HG03342 (cell line): Measurements from ENCODE around the gene STAB1.

ENCODE experiments used
- ATAC-seq: cut with Tn5 transposase; IDR thresholded peaks from one replicate; pipeline ENCODE4 v1.9.1; 2021; ENCODE audit warnings: mild to moderate bottlenecking, moderate library complexity; ENCODE audit not compliant: unreplicated experiment

STAB1 gene

DNA sequence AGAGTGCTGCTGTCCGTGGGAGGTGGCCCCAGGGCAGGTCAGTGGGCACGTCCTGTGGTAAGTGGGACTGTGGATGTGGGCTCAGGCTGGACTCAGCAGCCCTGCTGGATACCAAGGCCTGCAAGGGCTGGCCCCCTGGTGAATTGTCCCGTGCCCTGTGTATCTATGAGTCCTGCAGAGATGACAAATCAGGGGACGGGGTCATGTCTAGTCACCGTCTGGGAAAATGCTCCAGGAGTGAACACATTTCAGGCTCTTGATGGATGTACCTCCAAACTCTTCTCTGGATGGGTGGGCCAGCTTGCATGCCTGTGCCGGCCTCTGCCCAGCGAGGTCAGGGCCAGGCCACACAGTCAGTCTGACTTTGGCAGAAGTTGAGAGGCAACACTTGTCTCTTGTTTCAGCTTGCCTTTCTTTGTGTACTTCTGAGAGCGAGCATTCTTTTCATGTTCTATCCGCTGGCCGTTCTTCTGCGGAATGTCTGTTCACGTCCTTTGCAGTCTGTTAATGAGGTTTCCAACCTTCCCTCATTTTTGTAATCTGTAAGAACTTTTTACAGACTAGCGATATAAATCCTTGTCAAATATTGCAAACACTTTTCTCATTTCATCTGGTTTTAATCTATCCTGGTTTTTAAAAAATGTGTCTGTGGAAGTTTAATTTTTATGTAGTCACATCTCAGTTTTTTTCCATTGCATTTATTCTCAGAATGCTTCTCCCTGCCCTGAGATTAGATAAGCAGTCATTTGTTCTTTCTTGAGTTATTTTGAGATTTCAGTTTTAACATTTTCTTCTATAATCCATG lies 11.4 kb upstream of the STAB1 start:
- ATAC-seq: no peak

GRCh38 chr3:52484680-52485461 lies 10.3 kb upstream of the STAB1 start:
- no peak for ATAC-seq

GRCh38 chr3:52487050-52487787 lies 7.9 kb upstream of the STAB1 start:
- no peak for ATAC-seq

GRCh38 chr3:52487788-52488691 lies 7.1 kb upstream of the STAB1 start:
- ATAC-seq: no peak

GRCh38 chr3:52488746-52489145 lies 6.4 kb upstream of the STAB1 start:
- no peak for ATAC-seq

GRCh38 chr3:52489453-52489852 lies 5.7 kb upstream of the STAB1 start:
- no peak for ATAC-seq

DNA sequence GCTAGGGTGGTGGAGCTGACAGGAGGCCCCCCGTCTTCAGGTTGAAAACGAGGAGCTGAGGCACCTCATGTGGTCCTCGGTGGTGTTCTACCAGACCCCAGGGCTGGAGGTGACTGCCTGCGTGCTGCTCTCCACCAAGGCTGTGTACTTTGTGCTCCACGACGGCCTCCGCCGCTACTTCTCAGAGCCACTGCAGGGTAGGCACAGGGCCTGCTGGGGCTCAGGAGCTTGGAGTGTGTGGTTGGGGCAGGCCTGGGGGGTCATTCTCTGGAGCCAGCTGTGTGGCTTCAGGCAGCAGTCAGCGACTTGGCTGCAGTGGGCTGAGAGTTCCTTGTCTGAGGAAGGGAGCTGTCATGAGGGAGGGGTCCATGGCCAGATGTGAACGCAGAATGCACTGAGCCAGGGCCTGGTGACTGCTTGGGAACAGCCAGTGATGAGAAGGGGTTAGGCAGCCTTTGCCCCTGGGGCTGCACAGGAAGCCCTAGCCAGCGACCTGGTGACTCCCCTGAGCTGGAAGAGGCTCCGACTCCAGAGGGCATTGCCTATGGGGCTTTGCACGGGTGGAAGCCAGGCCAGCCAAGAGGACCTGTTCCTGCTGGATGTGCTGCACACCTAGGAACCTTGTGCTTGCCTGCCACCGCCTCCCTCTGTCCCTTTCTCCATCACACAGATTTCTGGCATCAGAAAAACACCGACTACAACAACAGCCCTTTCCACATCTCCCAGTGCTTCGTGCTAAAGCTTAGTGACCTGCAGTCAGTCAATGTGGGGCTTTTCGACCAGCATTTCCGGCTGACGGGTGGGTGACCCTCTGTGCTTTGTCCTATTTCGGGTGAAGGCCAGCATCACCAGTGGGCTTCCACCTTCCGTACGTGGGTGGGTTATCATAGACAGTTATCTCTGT lies 4.9 kb upstream of the STAB1 start:
- ATAC-seq: no peak

DNA sequence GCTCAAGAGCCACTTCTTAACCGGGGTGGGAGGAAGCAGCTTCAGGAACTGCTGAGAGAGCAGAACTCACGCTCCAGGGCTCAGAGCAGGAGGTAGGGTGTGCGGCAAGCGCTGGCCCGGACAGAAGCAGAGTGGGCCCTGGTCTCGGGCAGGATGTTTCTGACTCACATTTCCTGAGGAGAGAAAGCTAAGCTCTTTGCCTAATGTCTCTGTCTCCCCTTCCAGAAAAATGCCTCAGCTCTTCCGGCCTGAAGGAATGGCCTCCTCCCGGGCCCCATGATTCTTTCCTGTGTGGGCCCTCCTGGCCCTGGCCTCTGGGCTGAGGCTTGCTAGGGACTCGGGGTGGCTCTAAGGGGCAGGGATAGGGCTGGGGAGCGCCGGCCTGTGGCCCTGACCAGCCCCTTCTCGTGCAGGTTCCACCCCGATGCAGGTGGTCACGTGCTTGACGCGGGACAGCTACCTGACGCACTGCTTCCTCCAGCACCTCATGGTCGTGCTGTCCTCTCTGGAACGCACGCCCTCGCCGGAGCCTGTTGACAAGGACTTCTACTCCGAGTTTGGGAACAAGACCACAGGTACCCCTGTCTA lies 4.1 kb upstream of the STAB1 start:
- no peak for ATAC-seq

DNA sequence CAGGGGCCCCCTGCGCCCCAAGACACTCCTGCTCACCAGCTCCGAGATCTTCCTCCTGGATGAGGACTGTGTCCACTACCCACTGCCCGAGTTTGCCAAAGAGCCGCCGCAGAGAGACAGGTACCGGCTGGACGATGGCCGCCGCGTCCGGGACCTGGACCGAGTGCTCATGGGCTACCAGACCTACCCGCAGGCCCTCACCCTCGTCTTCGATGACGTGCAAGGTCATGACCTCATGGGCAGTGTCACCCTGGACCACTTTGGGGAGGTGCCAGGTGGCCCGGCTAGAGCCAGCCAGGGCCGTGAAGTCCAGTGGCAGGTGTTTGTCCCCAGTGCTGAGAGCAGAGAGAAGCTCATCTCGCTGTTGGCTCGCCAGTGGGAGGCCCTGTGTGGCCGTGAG lies 3.1 kb upstream of the STAB1 start:
- ATAC-seq: no peak

DNA sequence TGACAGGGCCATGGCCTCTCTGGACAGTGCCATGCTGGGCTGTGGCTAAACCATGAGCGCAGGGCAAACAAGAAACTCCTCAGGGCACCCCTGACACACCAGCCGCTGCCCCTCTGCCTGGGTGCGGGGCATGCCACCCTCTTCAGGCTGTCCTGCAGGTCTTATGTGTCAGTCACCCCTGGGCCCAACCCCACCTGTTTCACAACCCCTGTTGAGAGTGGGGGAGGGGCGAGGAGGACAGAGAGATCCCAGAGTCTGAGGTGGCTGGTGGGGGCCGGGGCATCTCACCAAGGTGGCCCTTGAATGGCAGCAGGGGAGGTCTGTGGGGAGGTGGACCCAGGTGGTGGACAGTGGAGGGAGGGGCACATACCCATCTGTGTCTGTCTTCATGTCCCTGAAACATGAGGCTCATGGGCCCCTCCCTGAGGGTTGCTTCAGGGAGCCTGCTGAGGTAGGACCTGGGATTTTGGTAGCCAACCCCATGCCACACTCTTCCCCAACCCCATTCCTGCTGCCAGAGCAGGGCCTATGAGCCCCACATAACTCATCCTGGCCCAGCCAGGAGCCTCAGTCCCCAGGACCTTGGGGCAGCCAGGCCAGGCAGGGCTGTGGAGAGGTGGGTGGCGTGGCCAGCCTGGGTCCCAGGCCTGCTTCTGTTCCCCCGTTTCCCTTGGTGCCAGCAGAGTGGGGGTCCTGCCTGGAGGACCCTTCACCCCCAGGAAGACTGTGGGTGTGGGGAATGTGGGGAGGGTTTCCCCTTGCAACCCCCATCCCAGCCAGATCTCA lies 1.7 kb upstream of the STAB1 start:
- ATAC-seq: no peak

- no peak for ATAC-seq
These were observed 693 bp upstream of the STAB1 start for GRCh38 chr3:52494445-52494844.

- ATAC-seq: no peak
These were observed 852 bp downstream of the STAB1 start for GRCh38 chr3:52495777-52496602.

GRCh38 chr3:52498137-52499054 lies 3.3 kb downstream of the STAB1 start:
- no peak for ATAC-seq

DNA sequence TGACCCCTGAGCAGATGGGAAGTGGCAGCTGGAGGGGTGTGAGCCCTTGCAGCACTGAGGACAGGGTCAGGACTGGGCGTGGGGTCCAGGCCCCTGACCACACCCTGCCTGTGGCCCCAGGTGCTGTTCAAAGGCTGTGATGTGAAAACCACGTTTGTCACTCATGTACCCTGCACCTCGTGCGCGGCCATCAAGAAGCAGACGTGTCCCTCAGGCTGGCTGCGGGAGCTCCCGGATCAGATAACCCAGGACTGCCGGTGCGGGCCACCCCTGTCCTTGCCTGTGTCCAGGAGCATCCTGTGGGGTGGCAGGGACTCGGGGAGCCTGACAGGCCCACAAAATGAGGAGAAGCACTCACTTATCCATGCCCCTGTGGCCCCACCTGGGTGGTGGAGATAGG lies 5.9 kb downstream of the STAB1 start:
- ATAC-seq: no peak

GRCh38 chr3:52502001-52502400 lies 6.9 kb downstream of the STAB1 start:
- no peak for ATAC-seq

DNA sequence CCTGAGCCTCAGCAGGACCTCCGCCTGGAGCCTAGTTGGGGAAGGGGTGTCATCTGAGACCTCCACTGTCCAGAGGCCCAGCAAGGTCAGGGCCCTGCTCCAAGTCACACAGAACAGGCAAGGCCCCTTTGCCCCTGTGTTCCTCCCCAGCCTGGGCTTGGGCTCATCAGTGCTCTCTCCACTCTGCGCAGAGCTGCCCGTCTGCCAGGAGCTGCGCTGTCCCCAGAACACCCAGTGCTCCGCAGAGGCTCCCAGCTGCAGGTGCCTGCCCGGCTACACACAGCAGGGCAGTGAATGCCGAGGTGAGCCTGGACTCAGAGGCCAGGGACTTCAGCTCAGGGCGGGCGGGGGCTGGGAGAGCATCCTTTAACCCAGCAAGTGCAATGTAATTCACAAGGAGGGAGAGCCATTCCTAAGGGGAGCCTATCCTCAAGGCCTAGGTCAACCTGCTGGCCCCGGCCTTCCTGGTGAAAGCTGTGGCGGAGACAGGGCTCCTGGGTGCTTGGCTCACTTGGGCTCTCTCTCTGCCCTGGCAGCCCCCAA lies 7.7 kb downstream of the STAB1 start:
- ATAC-seq: no peak
